ENCODE measurements around the gene ENTREP3. TPM values are rescaled to one million over a fixed set of nuclear protein-coding genes. Genes with fewer than 3 reads are reported as not detected.

Gene ENTREP3
- total RNA-seq, 1 donor from 2014 or later, result 51.1 TPM

GRCh38 chr1:155253208-155253607 is 2.1 kb downstream of the ENTREP3 start:
- Histone ChIP-seq H3K36me3 (ENCODE audit: insufficient read depth, low read length) (peaks cover 5% of the 10 kb centered on the region), H3K9ac (ENCODE audit: low read length) (peak overlapping the region; percentile 82), H3K27me3 (ENCODE audit: insufficient read depth, low read length) (no peaks in the 10 kb centered on the region), H3K27ac (ENCODE audit: low read depth, low read length) (no peak overlapping the region), H3K4me1 (ENCODE audit: insufficient read depth, low read length) (peaks cover 28% of the 10 kb centered on the region), H3K4me2 (ENCODE audit: low read length) (peak overlapping the region; percentile 97), H3K4me3 (ENCODE audit: insufficient read depth, low read depth, low read length) (peak overlapping the region; percentile 79), H3K9me3 (ENCODE audit: insufficient read depth, low read depth, low read length) (no peaks in the 10 kb centered on the region), H4K20me1 (ENCODE audit: insufficient read depth, low read length) (no peaks in the 10 kb centered on the region), H2AFZ (ENCODE audit: low read depth, low read length) (no peak overlapping the region), H3K79me2 (ENCODE audit: insufficient read depth, low read length) (peaks cover 17% of the 10 kb centered on the region)
- Mint-ChIP-seq H3K27me3 (ENCODE audit: low read depth, unreplicated experiment) (no peaks in the 10 kb centered on the region), H3K36me3 (ENCODE audit: low read depth, unreplicated experiment) (peaks cover 8% of the 10 kb centered on the region), H3K4me1 (ENCODE audit: low read depth, unreplicated experiment) (peaks cover 21% of the 10 kb centered on the region), H3K9me3 (ENCODE audit: unreplicated experiment) (no peaks in the 10 kb centered on the region), H3K27ac (ENCODE audit: unreplicated experiment) (no peak overlapping the region), H3K4me3 (ENCODE audit: unreplicated experiment) (peak overlapping the region; percentile 80)
- TF ChIP-seq, protein P1, sequence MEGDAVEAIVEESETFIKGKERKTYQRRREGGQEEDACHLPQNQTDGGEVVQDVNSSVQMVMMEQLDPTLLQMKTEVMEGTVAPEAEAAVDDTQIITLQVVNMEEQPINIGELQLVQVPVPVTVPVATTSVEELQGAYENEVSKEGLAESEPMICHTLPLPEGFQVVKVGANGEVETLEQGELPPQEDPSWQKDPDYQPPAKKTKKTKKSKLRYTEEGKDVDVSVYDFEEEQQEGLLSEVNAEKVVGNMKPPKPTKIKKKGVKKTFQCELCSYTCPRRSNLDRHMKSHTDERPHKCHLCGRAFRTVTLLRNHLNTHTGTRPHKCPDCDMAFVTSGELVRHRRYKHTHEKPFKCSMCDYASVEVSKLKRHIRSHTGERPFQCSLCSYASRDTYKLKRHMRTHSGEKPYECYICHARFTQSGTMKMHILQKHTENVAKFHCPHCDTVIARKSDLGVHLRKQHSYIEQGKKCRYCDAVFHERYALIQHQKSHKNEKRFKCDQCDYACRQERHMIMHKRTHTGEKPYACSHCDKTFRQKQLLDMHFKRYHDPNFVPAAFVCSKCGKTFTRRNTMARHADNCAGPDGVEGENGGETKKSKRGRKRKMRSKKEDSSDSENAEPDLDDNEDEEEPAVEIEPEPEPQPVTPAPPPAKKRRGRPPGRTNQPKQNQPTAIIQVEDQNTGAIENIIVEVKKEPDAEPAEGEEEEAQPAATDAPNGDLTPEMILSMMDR (IDR thresholded peaks at IDR 0.05; ENCODE audit: insufficient read depth, low read depth, low read length), result no peak
- no peak for TF ChIP-seq EZH2 (IDR thresholded peaks at IDR 0.05; ENCODE audit: insufficient read depth, low read length)
- FAIRE-seq (no peak), DNase-seq (ENCODE audit: low read depth) (no peak)

DNA sequence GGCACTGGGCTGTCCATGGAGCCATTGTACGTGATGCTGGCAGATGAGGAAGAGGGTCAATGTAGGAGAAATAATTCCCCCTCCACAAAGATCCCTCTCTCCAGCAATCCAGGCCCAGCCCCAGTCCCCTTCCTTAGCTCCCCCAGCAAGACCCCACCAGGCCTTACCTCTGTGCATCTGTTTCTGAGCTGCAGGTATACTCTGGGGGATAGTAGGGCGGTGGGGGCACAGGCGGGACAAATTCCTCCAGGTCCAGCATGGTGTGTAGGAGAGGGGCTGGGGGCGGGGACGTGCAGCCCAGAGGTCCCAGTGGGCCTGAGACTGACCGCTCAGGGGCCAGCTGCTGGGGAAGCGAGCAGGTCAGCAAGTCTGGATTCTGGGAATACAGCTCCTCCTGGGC is 3.7 kb downstream of the ENTREP3 start:
- H4K20me1 ChIP-seq (ENCODE audit: insufficient read depth, low read length), result no peaks in the 10 kb centered on the region
- H2AFZ ChIP-seq (ENCODE audit: low read depth, low read length), result no peak overlapping the region
- peaks cover 17% of the 10 kb centered on the region for H3K79me2 ChIP-seq (ENCODE audit: insufficient read depth, low read length)
- H3K4me1 ChIP-seq (ENCODE audit: insufficient read depth, low read length), result peaks cover 28% of the 10 kb centered on the region
- H3K27me3 ChIP-seq (ENCODE audit: insufficient read depth, low read length), result no peaks in the 10 kb centered on the region
- H3K27ac Mint-ChIP-seq (ENCODE audit: unreplicated experiment), result no peak overlapping the region
- H3K4me1 Mint-ChIP-seq (ENCODE audit: low read depth, unreplicated experiment), result peaks cover 21% of the 10 kb centered on the region
- no peaks in the 10 kb centered on the region for H3K36me3 ChIP-seq (ENCODE audit: insufficient read depth, low read length)
- H3K9ac ChIP-seq (ENCODE audit: low read length), result peak overlapping the region; percentile 41
- H3K9me3 ChIP-seq (ENCODE audit: insufficient read depth, low read depth, low read length), result no peaks in the 10 kb centered on the region
- no peaks in the 10 kb centered on the region for H3K27me3 Mint-ChIP-seq (ENCODE audit: low read depth, unreplicated experiment)
- H3K4me3 ChIP-seq (ENCODE audit: insufficient read depth, low read depth, low read length), result no peak overlapping the region
- H3K27ac ChIP-seq (ENCODE audit: low read depth, low read length), result no peak overlapping the region
- H3K36me3 Mint-ChIP-seq (ENCODE audit: low read depth, unreplicated experiment), result peaks cover 8% of the 10 kb centered on the region
- no peaks in the 10 kb centered on the region for H3K9me3 Mint-ChIP-seq (ENCODE audit: unreplicated experiment)
- DNase-seq (ENCODE audit: low read depth) (no peak), FAIRE-seq (no peak)
- H3K4me3 Mint-ChIP-seq (ENCODE audit: unreplicated experiment), result peak overlapping the region; percentile 66
- no peak for TF ChIP-seq EZH2 (IDR thresholded peaks at IDR 0.05; ENCODE audit: insufficient read depth, low read length)
- TF ChIP-seq, protein P1 (IDR thresholded peaks at IDR 0.05; ENCODE audit: insufficient read depth, low read depth, low read length), result no peak
- H3K4me2 ChIP-seq (ENCODE audit: low read length), result no peak overlapping the region

- DNase-seq (ENCODE audit: low read depth) (peak; percentile 61), FAIRE-seq (no peak)
- Histone ChIP-seq H3K36me3 (ENCODE audit: insufficient read depth, low read length) (no peaks in the 10 kb centered on the region), H3K27me3 (ENCODE audit: insufficient read depth, low read length) (no peaks in the 10 kb centered on the region), H2AFZ (ENCODE audit: low read depth, low read length) (peak overlapping the region; percentile 96), H3K79me2 (ENCODE audit: insufficient read depth, low read length) (peaks cover 17% of the 10 kb centered on the region), H3K27ac (ENCODE audit: low read depth, low read length) (peak overlapping the region; percentile 5), H4K20me1 (ENCODE audit: insufficient read depth, low read length) (no peaks in the 10 kb centered on the region), H3K4me2 (ENCODE audit: low read length) (peak overlapping the region; percentile 77), H3K4me1 (ENCODE audit: insufficient read depth, low read length) (peaks cover 25% of the 10 kb centered on the region), H3K9ac (ENCODE audit: low read length) (peak overlapping the region; percentile 67), H3K9me3 (ENCODE audit: insufficient read depth, low read depth, low read length) (no peaks in the 10 kb centered on the region), H3K4me3 (ENCODE audit: insufficient read depth, low read depth, low read length) (peak overlapping the region; percentile 33)
- peak overlapping the region; percentile 48 for H3K27ac Mint-ChIP-seq (ENCODE audit: unreplicated experiment)
- no peak for TF ChIP-seq EZH2 (IDR thresholded peaks at IDR 0.05; ENCODE audit: insufficient read depth, low read length)
- TF ChIP-seq, protein P1 (IDR thresholded peaks at IDR 0.05; ENCODE audit: insufficient read depth, low read depth, low read length), result peak; percentile 99
- H3K4me3 Mint-ChIP-seq (ENCODE audit: unreplicated experiment), result peak overlapping the region; percentile 54
- H3K4me1 Mint-ChIP-seq (ENCODE audit: low read depth, unreplicated experiment), result peaks cover 21% of the 10 kb centered on the region
- H3K9me3 Mint-ChIP-seq (ENCODE audit: unreplicated experiment), result no peaks in the 10 kb centered on the region
- H3K27me3 Mint-ChIP-seq (ENCODE audit: low read depth, unreplicated experiment), result no peaks in the 10 kb centered on the region
- H3K36me3 Mint-ChIP-seq (ENCODE audit: low read depth, unreplicated experiment), result peaks cover 14% of the 10 kb centered on the region
Observed at GRCh38 chr1:155250633-155251449, 4.4 kb downstream of the ENTREP3 start.

All from astrocyte (in vitro differentiated cells and primary cell).